RWPE2 (cell line): ENCODE measurements around the gene PGA5.
"Not testable (repeated sequence)": the region's sequence is repeated elsewhere in the genome, so short reads cannot be mapped to it uniquely, and the experiment has no call there.

Experiments used
- ATAC-seq: fragments of 200-7000 bp; cut with Tn5 transposase; 3 replicates; pipeline ENCODE4 v1.9.1; 2021; ENCODE audit warnings: low read depth
- DNase-seq: peaks from one replicate; pipeline ENCODE4 v3.0.0-alpha.2; 2020; ENCODE audit warnings: low spot score
- H3K27ac ChIP-seq: fragments of 450-650 bp; 2 replicates; pipeline ENCODE4 v1.5.1; 2017; ENCODE audit warnings: mild to moderate bottlenecking; ENCODE audit not compliant: poor library complexity, severe bottlenecking
- H3K27me3 ChIP-seq: fragments of 250-450 bp; sonication (Bioruptor Pico); 2 replicates; pipeline ENCODE4 v1.5.1; 2021; ENCODE audit warnings: mild to moderate bottlenecking, moderate library complexity; ENCODE audit not compliant: insufficient read depth, poor library complexity, severe bottlenecking
- H3K36me3 ChIP-seq: fragments of 250-450 bp; sonication (Bioruptor Pico); 2 replicates; pipeline ENCODE4 v1.5.1; 2020; ENCODE audit warnings: low read depth, mild to moderate bottlenecking, moderate library complexity
- H3K4me1 ChIP-seq: fragments of 250-450 bp; sonication (Bioruptor Pico); 2 replicates; pipeline ENCODE4 v1.5.1; 2021; ENCODE audit warnings: mild to moderate bottlenecking, moderate library complexity; ENCODE audit not compliant: insufficient read depth, poor library complexity, severe bottlenecking
- H3K4me3 ChIP-seq: fragments of 250-450 bp; sonication (Bioruptor Pico); 2 replicates; pipeline ENCODE4 v1.5.1; 2021; ENCODE audit warnings: mild to moderate bottlenecking, moderate library complexity; ENCODE audit not compliant: severe bottlenecking
- H3K9me3 ChIP-seq: fragments of 250-450 bp; sonication (Bioruptor Pico); 2 replicates; pipeline ENCODE4 v1.5.1; 2021; ENCODE audit warnings: mild to moderate bottlenecking, moderate library complexity; ENCODE audit not compliant: severe bottlenecking

The PGA5 gene

DNA sequence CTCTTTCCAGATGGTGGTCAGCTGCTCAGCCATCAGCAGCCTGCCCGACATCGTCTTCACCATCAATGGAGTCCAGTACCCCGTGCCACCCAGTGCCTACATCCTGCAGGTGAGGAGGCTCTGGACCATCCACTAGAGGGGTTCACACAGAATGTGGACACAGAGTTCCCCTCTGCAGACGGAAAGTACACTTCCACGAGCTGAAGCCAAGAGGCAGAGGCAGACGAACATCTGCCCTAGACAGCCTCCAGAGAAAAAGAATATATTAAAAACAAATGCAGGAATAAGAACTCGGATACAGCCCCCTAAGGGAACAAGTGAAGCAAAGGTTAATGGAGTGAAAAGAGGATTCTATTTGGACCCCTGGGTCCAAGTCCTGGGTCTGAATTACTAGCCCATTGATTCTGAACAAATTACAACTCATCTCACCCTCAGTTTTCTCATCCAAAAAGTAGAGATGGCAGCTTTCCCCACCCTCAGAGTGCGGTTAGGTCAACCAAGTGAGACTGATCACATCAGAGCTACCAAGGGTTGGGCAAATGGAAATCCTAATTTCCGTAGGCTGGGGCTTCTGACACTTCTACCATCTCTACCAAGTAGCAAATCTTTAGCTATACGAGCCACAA, 29.5 kb upstream of the PGA5 start:
- not testable (repeated sequence) for DNase-seq, H3K27ac ChIP-seq, ATAC-seq, H3K27me3 ChIP-seq, H3K9me3 ChIP-seq, H3K36me3 ChIP-seq, H3K4me1 ChIP-seq, H3K4me3 ChIP-seq

DNA sequence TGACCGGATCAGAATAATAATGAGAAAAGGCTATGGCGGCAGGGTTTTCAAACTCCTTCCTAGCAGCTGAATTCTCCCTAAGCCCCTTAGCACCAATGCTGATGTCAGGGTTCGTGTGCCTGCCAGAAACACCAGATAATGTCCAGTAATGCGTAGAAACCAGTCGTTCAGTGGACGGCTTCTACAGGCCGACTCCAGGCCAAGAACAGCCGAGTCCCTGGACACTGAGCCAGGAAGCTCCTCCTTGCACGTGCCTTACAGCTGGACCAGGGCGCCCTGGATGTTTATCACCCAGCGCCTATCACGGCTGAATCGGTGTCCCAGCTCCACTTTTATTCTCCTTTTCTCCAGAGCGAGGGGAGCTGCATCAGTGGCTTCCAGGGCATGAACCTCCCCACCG, 28.8 kb upstream of the PGA5 start:
- not testable (repeated sequence) for H3K4me3 ChIP-seq, ATAC-seq, H3K27ac ChIP-seq, H3K27me3 ChIP-seq, H3K4me1 ChIP-seq, H3K36me3 ChIP-seq, DNase-seq, H3K9me3 ChIP-seq

DNA sequence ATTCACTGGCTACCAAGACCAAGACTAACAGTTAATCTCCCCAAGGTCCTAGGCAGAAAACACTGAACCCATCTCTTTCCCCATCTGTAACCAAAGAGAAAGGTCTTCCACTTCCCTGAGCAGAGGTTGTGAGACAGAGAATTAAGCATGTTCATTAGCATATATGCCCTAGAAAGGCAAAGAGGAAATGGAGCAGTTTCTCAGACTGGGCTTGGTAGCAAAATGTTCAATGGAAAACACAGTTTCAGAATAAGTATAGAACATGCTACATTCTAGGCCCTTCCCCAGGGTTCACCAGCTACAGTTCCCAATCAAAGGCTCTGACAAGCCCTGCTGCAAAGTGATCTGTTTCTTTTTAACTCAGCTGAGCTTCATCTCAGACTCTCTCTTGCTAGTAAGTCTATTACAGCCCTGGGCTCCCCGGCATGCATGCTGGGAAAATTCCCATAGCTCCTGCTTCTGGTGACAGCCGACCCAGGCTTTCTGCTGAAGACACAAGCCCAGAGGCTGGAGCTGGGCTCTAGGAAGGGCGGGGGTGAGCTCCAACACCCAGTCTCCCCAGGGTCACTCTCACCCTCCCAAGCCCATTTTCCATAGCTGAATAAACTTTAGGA, 27.2 kb upstream of the PGA5 start:
- H3K4me3 ChIP-seq, H3K36me3 ChIP-seq, ATAC-seq, H3K9me3 ChIP-seq, H3K4me1 ChIP-seq, DNase-seq, H3K27ac ChIP-seq, H3K27me3 ChIP-seq: not testable (repeated sequence)

DNA sequence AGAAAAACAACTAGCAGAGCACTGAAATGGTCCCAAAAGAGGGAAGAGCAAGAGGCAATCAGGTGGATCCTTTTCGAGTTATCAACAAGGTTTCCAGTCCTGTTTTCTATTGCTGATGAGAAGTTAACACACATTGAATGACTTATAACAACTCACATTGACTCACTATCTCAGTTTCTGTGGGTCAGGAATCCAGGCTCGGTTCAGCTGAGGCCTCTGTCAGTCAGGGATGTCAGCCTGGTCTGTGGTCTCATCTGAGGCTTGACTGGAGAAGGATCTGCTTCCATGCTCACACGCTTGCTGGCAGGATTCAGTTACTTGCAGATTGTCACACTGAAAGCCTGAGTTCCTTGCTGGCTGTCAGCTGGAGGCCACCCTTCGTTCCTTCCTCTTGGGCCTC, 22.7 kb upstream of the PGA5 start:
- H3K4me1 ChIP-seq, H3K27me3 ChIP-seq, DNase-seq, ATAC-seq, H3K4me3 ChIP-seq, H3K36me3 ChIP-seq, H3K9me3 ChIP-seq, H3K27ac ChIP-seq: not testable (repeated sequence)

DNA sequence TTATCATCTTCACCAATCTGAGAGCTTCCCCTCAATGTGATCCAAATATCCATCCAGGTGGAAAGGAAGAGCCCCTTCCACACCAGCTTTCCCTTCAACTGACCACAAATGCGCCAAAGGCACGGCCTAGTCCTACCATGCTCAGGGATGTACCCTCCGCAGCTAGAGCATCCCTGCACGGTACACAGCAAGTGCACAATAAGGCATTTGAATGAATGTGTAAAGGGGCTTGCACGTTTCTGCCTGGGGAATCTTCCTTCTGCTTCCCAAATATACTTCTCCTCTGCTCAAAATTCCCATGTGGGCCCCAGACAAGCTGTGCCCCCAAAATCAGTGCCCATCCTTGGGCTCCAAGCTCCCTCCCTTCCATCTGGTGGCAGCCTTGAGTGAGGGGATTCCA, 22.0 kb upstream of the PGA5 start:
- DNase-seq, H3K4me1 ChIP-seq, ATAC-seq, H3K4me3 ChIP-seq, H3K9me3 ChIP-seq, H3K27me3 ChIP-seq, H3K36me3 ChIP-seq, H3K27ac ChIP-seq: not testable (repeated sequence)

DNA sequence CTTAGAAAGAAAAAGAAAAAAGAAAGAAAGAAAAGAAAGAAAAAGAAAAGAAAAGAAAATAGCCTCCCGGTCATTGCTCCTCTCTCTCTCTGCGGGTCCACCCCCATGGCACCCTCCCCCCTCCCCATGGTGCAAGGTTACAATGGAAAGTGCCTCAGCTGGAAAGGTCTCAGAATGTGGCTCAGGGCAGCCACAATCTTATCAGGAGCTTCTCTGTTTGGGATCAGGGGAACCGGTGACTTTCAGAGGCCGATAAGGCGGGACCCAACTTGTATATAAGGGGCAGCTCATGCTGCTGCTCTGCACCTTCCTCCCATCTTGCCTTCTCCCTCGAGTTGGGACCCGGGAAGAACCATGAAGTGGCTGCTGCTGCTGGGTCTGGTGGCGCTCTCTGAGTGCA, 18.9 kb upstream of the PGA5 start, which contains the start of gene PGA4:
Gene PGA4 (plus strand): TSS at position 301 of the 400 bp plus-strand sequence. CDS start 54 bp downstream, at position 355.
- not testable (repeated sequence) for H3K4me3 ChIP-seq, ATAC-seq, H3K4me1 ChIP-seq, H3K9me3 ChIP-seq, H3K36me3 ChIP-seq, H3K27ac ChIP-seq, DNase-seq, H3K27me3 ChIP-seq

DNA sequence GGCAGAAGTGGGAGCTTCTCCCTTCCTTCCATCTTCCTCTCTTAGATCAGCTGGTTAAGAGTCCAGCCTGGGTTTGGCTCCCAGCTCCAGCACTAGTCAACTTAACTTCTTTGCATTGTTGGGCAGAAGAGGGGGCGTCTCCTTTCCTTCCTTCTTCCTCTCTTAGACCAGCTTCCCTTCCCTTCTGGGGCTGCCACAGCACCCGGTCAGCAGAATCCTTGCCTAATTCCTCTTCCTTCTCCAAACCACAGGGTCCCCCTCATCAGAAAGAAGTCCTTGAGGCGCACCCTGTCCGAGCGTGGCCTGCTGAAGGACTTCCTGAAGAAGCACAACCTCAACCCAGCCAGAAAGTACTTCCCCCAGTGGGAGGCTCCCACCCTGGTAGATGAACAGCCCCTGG, 18.3 kb upstream of the PGA5 start:
- ATAC-seq, H3K4me1 ChIP-seq, H3K4me3 ChIP-seq: not testable (repeated sequence)

GRCh38 chr11:61226457-61227137, 14.4 kb upstream of the PGA5 start:
- DNase-seq, H3K27me3 ChIP-seq, H3K27ac ChIP-seq, H3K36me3 ChIP-seq, H3K9me3 ChIP-seq, H3K4me1 ChIP-seq, ATAC-seq, H3K4me3 ChIP-seq: not testable (repeated sequence)

More for the DNA sequence above, 18.3 kb upstream of the PGA5 start:
- not testable (repeated sequence) for H3K36me3 ChIP-seq, H3K27ac ChIP-seq, H3K27me3 ChIP-seq, DNase-seq, H3K9me3 ChIP-seq

GRCh38 chr11:61229458-61229857, 11.5 kb upstream of the PGA5 start:
- H3K9me3 ChIP-seq, H3K36me3 ChIP-seq, ATAC-seq, H3K4me1 ChIP-seq, DNase-seq, H3K27me3 ChIP-seq, H3K27ac ChIP-seq, H3K4me3 ChIP-seq: not testable (repeated sequence)

GRCh38 chr11:61231033-61231432, 9.9 kb upstream of the PGA5 start:
- not testable (repeated sequence) for H3K36me3 ChIP-seq, H3K27ac ChIP-seq, H3K9me3 ChIP-seq, DNase-seq, H3K4me3 ChIP-seq, ATAC-seq, H3K4me1 ChIP-seq, H3K27me3 ChIP-seq

- not testable (repeated sequence) for ATAC-seq
Measured at GRCh38 chr11:61231585-61231984, 9.4 kb upstream of the PGA5 start.

More at GRCh38 chr11:61231585-61231984, 9.4 kb upstream of the PGA5 start:
- H3K27ac ChIP-seq, H3K36me3 ChIP-seq, DNase-seq, H3K9me3 ChIP-seq, H3K4me3 ChIP-seq, H3K27me3 ChIP-seq, H3K4me1 ChIP-seq: not testable (repeated sequence)
